H1 (cell line): ENCODE measurements around the gene IL10. TPM values are rescaled to one million over a fixed set of nuclear protein-coding genes. Genes with fewer than 3 reads are reported as not detected.

Experiments used
- CTCF ChIA-PET: fragments of 300-600 bp; sonication (Branson Sonifier 250); formaldehyde crosslinking; loops from one replicate; lab custom pipeline; 2021; ENCODE audit not compliant: partially characterized antibody; lab: Charles Lee
- POLR2A ChIA-PET: fragments of 300-600 bp; sonication (Branson Sonifier 250); formaldehyde crosslinking; loops from one replicate; lab custom pipeline; 2021; ENCODE audit warnings: inconsistent platforms; ENCODE audit not compliant: partially characterized antibody; lab: Charles Lee
- DNase-seq, 2 experiments: peaks; one replicate each; pipeline versions ENCODE4 v3.0.0 to v3.0.0-alpha.2; 2010 to 2022; ENCODE audit warnings: low spot score in 2 of 2, low read depth in 1 of 2, mixed read lengths in 1 of 2
- FAIRE-seq: peaks from 2 replicates; lab custom pipeline; 2011; peaks lifted over from hg19 to GRCh38; lab: Jason Lieb, UNC
- H2AFZ ChIP-seq: 2 replicates; pipeline ENCODE4 v1.8.1; 2012; ENCODE audit warnings: low read length, inconsistent platforms
- H2AK5ac ChIP-seq: 2 replicates; pipeline ENCODE4 v1.6.1; 2013; ENCODE audit warnings: low read depth, low read length
- H2BK120ac ChIP-seq: replicated peaks from 2 replicates; pipeline ENCODE3; 2013; ENCODE audit warnings: low read depth, low read length, inconsistent platforms
- H2BK12ac ChIP-seq: 2 replicates; pipeline ENCODE4 v1.6.1; 2013; ENCODE audit warnings: low read depth, low read length
- H2BK15ac ChIP-seq: 2 replicates; pipeline ENCODE4 v1.6.1; 2013; ENCODE audit warnings: low read length
- H2BK20ac ChIP-seq: 2 replicates; pipeline ENCODE4 v1.6.1; 2013; ENCODE audit warnings: low read length
- H2BK5ac ChIP-seq: 2 replicates; pipeline ENCODE4 v1.6.1; 2013; ENCODE audit warnings: low read depth, low read length
- H3K14ac ChIP-seq: 2 replicates; pipeline ENCODE4 v1.6.1; 2013; ENCODE audit warnings: inconsistent platforms; ENCODE audit not compliant: insufficient read length
- H3K18ac ChIP-seq: 2 replicates; pipeline ENCODE4 v1.6.1; 2013; ENCODE audit warnings: low read length; ENCODE audit errors: extremely low read depth
- H3K23ac ChIP-seq: 2 replicates; pipeline ENCODE4 v1.6.1; 2013; ENCODE audit warnings: inconsistent platforms; ENCODE audit not compliant: insufficient read length
- H3K23me2 ChIP-seq: 2 replicates; pipeline ENCODE4 v1.6.1; 2013; ENCODE audit warnings: low read depth, low read length
- H3K27ac ChIP-seq: 2 replicates; pipeline ENCODE4 v1.6.1; 2011; ENCODE audit warnings: low read depth, low read length, inconsistent platforms
- H3K27me3 ChIP-seq, 4 experiments: replicated peaks in 1 of 4; 1 replicate in 1 of 4; 2 replicates in 3 of 4; pipeline versions ENCODE4 v1.6.1 to v1.8.1; 2011 to 2013; ENCODE audit warnings: low read length in 3 of 4, mild to moderate bottlenecking in 3 of 4, inconsistent platforms in 2 of 4, mixed read lengths in 2 of 4, moderate library complexity in 1 of 4; ENCODE audit not compliant: control insufficient read depth in 3 of 4, insufficient read depth in 3 of 4; ENCODE audit errors: extremely low read depth in 1 of 4
- H3K36me3 ChIP-seq, 4 experiments: 2 replicates each; pipeline versions ENCODE4 v1.6.1 to v1.8.1; 2011 to 2013; ENCODE audit warnings: mild to moderate bottlenecking in 4 of 4, low read length in 3 of 4, moderate library complexity in 2 of 4, control low read depth in 1 of 4, inconsistent platforms in 1 of 4; ENCODE audit not compliant: insufficient read depth in 4 of 4, control insufficient read depth in 2 of 4
- H3K4ac ChIP-seq: replicated peaks from 2 replicates; pipeline ENCODE3; 2013; ENCODE audit warnings: low read length, low read depth, mixed read lengths, inconsistent platforms; ENCODE audit not compliant: insufficient read length
- H3K4me1 ChIP-seq, 4 experiments: replicated peaks in 1 of 4; 1 replicate in 1 of 4; 2 replicates in 3 of 4; pipeline versions ENCODE4 v1.6.1 to v1.8.1; 2011 to 2013; ENCODE audit warnings: low read length in 3 of 4, inconsistent platforms in 2 of 4, mixed read lengths in 1 of 4; ENCODE audit not compliant: insufficient read depth in 4 of 4, control insufficient read depth in 3 of 4
- H3K4me2 ChIP-seq, 2 experiments: 2 replicates each; pipeline versions ENCODE4 v1.6.1 to v1.8.1; 2011 to 2013; ENCODE audit warnings: low read depth in 2 of 2, low read length in 2 of 2, control low read depth in 1 of 2, inconsistent platforms in 1 of 2, mild to moderate bottlenecking in 1 of 2; ENCODE audit not compliant: insufficient read depth in 1 of 2
- H3K4me3 ChIP-seq, 4 experiments: fragments of 200-600, 300-600 bp in 1 of 4; sonication (generic), shearing (Covaris generic), sonication (Bioruptor Twin) in 1 of 4; 2 replicates each; pipeline versions ENCODE4 v1.5.1 to v1.8.1; 2011 to 2016; ENCODE audit warnings: low read length in 4 of 4, low read depth in 3 of 4, control low read depth in 2 of 4, inconsistent platforms in 2 of 4, mild to moderate bottlenecking in 2 of 4, mixed read lengths in 1 of 4, moderate library complexity in 1 of 4; ENCODE audit not compliant: insufficient read depth in 2 of 4; ENCODE audit errors: extremely low read depth in 1 of 4
- H3K56ac ChIP-seq: replicated peaks from 2 replicates; pipeline ENCODE3; 2013; ENCODE audit warnings: low read depth, mild to moderate bottlenecking, mixed read lengths, low read length, inconsistent platforms; ENCODE audit not compliant: insufficient read length
- H3K79me1 ChIP-seq: 2 replicates; pipeline ENCODE4 v1.6.1; 2013; ENCODE audit warnings: low read depth, low read length, control low read depth
- H3K79me2 ChIP-seq, 2 experiments: 2 replicates each; pipeline versions ENCODE4 v1.6.1 to v1.8.1; 2012 to 2013; ENCODE audit warnings: low read length in 2 of 2, mild to moderate bottlenecking in 2 of 2, inconsistent platforms in 1 of 2; ENCODE audit not compliant: insufficient read depth in 2 of 2, control insufficient read depth in 1 of 2
- H3K9ac ChIP-seq, 4 experiments: replicated peaks in 1 of 4; 1 replicate in 1 of 4; 2 replicates in 3 of 4; pipeline versions ENCODE4 v1.6.1 to v1.8.1; 2011 to 2013; ENCODE audit warnings: low read depth in 3 of 4, low read length in 3 of 4, control low read depth in 2 of 4, mild to moderate bottlenecking in 2 of 4, moderate library complexity in 2 of 4, inconsistent platforms in 1 of 4; ENCODE audit errors: extremely low read depth in 1 of 4
- H3K9me3 ChIP-seq, 2 experiments: 2 replicates each; pipeline versions ENCODE4 v1.6.1 to v1.8.1; 2012 to 2013; ENCODE audit warnings: mild to moderate bottlenecking in 2 of 2, moderate library complexity in 2 of 2, control low read depth in 1 of 2, inconsistent platforms in 1 of 2, low read depth in 1 of 2, low read length in 1 of 2, mixed read lengths in 1 of 2; ENCODE audit not compliant: insufficient read depth in 2 of 2
- H4K20me1 ChIP-seq, 2 experiments: replicated peaks in 1 of 2; 2 replicates each; pipeline versions ENCODE3 to v1.8.1; 2011 to 2013; ENCODE audit warnings: inconsistent platforms in 2 of 2, low read length in 2 of 2, mild to moderate bottlenecking in 1 of 2; ENCODE audit not compliant: insufficient read depth in 2 of 2, control insufficient read depth in 1 of 2
- H4K5ac ChIP-seq: 2 replicates; pipeline ENCODE4 v1.6.1; 2013; ENCODE audit warnings: low read length, low read depth, mixed read lengths, inconsistent platforms; ENCODE audit not compliant: insufficient read length
- H4K8ac ChIP-seq: 2 replicates; pipeline ENCODE4 v1.8.0; 2013; ENCODE audit warnings: mild to moderate bottlenecking, moderate library complexity, low read length, inconsistent platforms; ENCODE audit not compliant: insufficient read depth; ENCODE audit errors: extremely low read depth
- H4K91ac ChIP-seq: replicated peaks from 2 replicates; pipeline ENCODE3; 2013; ENCODE audit warnings: low read length, mixed read lengths, inconsistent platforms; ENCODE audit not compliant: insufficient read length
- WGBS, 2 experiments: shearing (Covaris generic) in 1 of 2; methylation state at CpG; one replicate each; pipeline versions ENCODE4 v1.1.6 to v1.1.7; 2013 to 2015; ENCODE audit warnings: low lambda C conversion rate in 2 of 2, mixed read lengths in 2 of 2, inconsistent platforms in 1 of 2, low coverage in 1 of 2, missing lambda C conversion rate in 1 of 2; ENCODE audit not compliant: insufficient replicate concordance in 2 of 2, insufficient coverage in 1 of 2, insufficient read length in 1 of 2; ENCODE audit errors: extremely low coverage in 1 of 2, missing lambda C conversion rate in 1 of 2; 5-methylcytosine and 5-hydroxymethylcytosine counted together
- polyA plus RNA-seq, 7 experiments: library from polyadenylated mRNA; depleted of rRNA in 3 of 7; stranded (reverse) in 5 of 7; unstranded in 2 of 7; fragments of >200 nt in 5 of 7; fragments of 200-250 nt in 2 of 7; gene quantifications; 1 replicate in 5 of 7; 2 replicates in 1 of 7; 4 replicates in 1 of 7; pipeline versions ENCODE4 v1.2.1 to v1.2.3, GENCODE V29; 2011 to 2013; ENCODE audit warnings: missing spikeins in 2 of 7, mixed read lengths in 2 of 7
- total RNA-seq: library from RNA; stranded (reverse); fragmentation: NEBNext Ultra II Directional; extraction: Animal tissue kit (Norgen Biotek cat#: 25700); gene quantifications from 2 replicates; pipeline ENCODE4 v1.2.1, GENCODE V29; 2021

IL10 gene
- total and polyA plus RNA-seq, 2 of the 8 experiments (the other 6 are each of a cell fraction or from before 2014, with no cell fraction given) = not detected

DNA sequence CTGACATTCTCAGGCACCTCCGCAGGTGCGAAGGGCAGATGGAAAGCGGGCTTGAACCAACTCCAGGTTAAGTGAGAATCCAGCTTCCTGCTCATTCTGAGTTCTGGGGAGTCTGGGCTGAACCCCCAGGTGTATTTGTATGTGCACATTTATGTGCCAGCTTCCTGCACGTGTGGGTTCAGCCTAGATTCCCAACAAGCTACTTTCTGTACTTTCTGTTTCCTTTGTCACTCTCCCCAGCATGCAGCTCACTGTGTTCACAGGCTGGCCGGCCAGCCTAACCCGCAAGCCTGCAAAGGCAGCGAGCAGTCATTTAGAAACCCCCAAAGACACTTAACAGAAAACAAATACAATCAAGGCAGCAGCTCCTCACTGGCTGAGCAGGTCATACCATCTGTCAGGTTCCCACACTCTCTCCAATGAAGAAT lies 3.0 kb downstream of the IL10 start:
- H3K23ac ChIP-seq = no peak overlapping the region
- no peak overlapping the region for H2BK20ac ChIP-seq
- H3K4me3 ChIP-seq = no peak overlapping the region
- CTCF ChIA-PET = interaction anchor here (0.7 to 4.7 kb wide), 14 partner anchors 8 to 143 kb away, joined by 3 to 30 read pairs (median 4); partner anchors contain the start of gene DYRK3
- H4K20me1 ChIP-seq = no peaks in the 10 kb centered on the region
- no peaks in the 10 kb centered on the region for H3K9me3 ChIP-seq
- H3K23me2 ChIP-seq = no peaks in the 10 kb centered on the region; the same call in 1 of the 2 replicates
- FAIRE-seq (no peak), DNase-seq (no peak)
- no peak overlapping the region for H2AK5ac ChIP-seq
- no peak overlapping the region for H2BK12ac ChIP-seq
- no peaks in the 10 kb centered on the region; a peak in 1 of 7 replicates for H3K4me1 ChIP-seq
- 91% methylated on average over 7 of the region's 7 CpGs; no CpG with 5 or more reads in 1 of the 2 experiments for WGBS, 2 experiments
- H3K27me3 ChIP-seq = peaks cover 0 to 2% (median 0%) of the 10 kb centered on the region in 4 experiments; a peak in 1 of 7 replicates
- no peak overlapping the region for H4K8ac ChIP-seq
- no peak overlapping the region for H2BK5ac ChIP-seq
- no peak overlapping the region for H3K18ac ChIP-seq
- H2BK120ac ChIP-seq = no peak overlapping the region
- H3K27ac ChIP-seq = no peak overlapping the region
- no peak overlapping the region for H3K9ac ChIP-seq
- H3K14ac ChIP-seq = no peak overlapping the region
- no peaks in the 10 kb centered on the region for H3K79me2 ChIP-seq
- H3K4ac ChIP-seq = no peak overlapping the region
- H4K5ac ChIP-seq = no peak overlapping the region
- H3K36me3 ChIP-seq = no peaks in the 10 kb centered on the region
- H3K79me1 ChIP-seq = no peaks in the 10 kb centered on the region
- H4K91ac ChIP-seq = no peak overlapping the region
- H2AFZ ChIP-seq = no peak overlapping the region
- POLR2A ChIA-PET = no interaction called here
- no peak overlapping the region for H3K4me2 ChIP-seq
- no peak overlapping the region for H2BK15ac ChIP-seq
- no peak overlapping the region for H3K56ac ChIP-seq
